Measurements from ENCODE around the gene EI24. TPM values are rescaled to one million over a fixed set of nuclear protein-coding genes. Genes with fewer than 3 reads are reported as not detected.
A peak's percentile ranks its signal among the peaks of the same experiment; 100 is the strongest.
"Not testable (repeated sequence)": the region's sequence is repeated elsewhere in the genome, so short reads cannot be mapped to it uniquely, and the experiment has no call there.

Gene EI24
- total and polyA plus RNA-seq, 5 donors from 2014 or later = 19.2 to 84.9 (median 74.2) TPM

- H3K4me1 Mint-ChIP-seq = peaks cover 0 to 5% (median 1%) of the 10 kb centered on the region in 4 donors
- H3K4me3 ChIP-seq (ENCODE audit: low read depth, low read length) = no peak overlapping the region
- ATAC-seq (ENCODE audit: low read depth in 2 of 2) = no peak
- no peaks in the 10 kb centered on the region for H3K36me3 ChIP-seq (ENCODE audit: control insufficient read depth, insufficient read depth, low read length)
- H3K27me3 ChIP-seq (ENCODE audit: control insufficient read depth, insufficient read depth, low read length) = no peaks in the 10 kb centered on the region
- DNase-seq = no peak
- no peaks in the 10 kb centered on the region for H3K36me3 Mint-ChIP-seq
- no peak overlapping the region for H3K27ac Mint-ChIP-seq
- H3K27ac ChIP-seq (ENCODE audit: insufficient read depth, low read length, poor library complexity, severe bottlenecking) = no peak overlapping the region
- H3K4me3 Mint-ChIP-seq = no peak overlapping the region
- no peaks in the 10 kb centered on the region for H3K4me1 ChIP-seq (ENCODE audit: control insufficient read depth, insufficient read depth, low read length, poor library complexity, severe bottlenecking)
- no peaks in the 10 kb centered on the region for H3K9me3 Mint-ChIP-seq
- H3K27me3 Mint-ChIP-seq = no peaks in the 10 kb centered on the region
- H3K9me3 ChIP-seq (ENCODE audit: control insufficient read depth in 2 of 2, low read length in 2 of 2) = no peaks in the 10 kb centered on the region
These were observed 4.9 kb upstream of the EI24 start for GRCh38 chr11:125564357-125564756.

GRCh38 chr11:125566235-125566634 lies 3.0 kb upstream of the EI24 start:
- ATAC-seq (ENCODE audit: low read depth in 2 of 2) (no peak), DNase-seq (no peak)
- H3K4me3 Mint-ChIP-seq = peak overlapping the region in 2 of 4 donors; percentile 80 to 81
- H3K36me3 ChIP-seq (ENCODE audit: control insufficient read depth, insufficient read depth, low read length) = no peaks in the 10 kb centered on the region
- H3K36me3 Mint-ChIP-seq = no peaks in the 10 kb centered on the region
- no peak overlapping the region for H3K4me3 ChIP-seq (ENCODE audit: low read depth, low read length)
- H3K4me1 ChIP-seq (ENCODE audit: control insufficient read depth, insufficient read depth, low read length, poor library complexity, severe bottlenecking) = peaks cover 16% of the 10 kb centered on the region
- H3K4me1 Mint-ChIP-seq = peaks cover 3 to 19% (median 14%) of the 10 kb centered on the region in 4 donors
- no peak overlapping the region for H3K27ac ChIP-seq (ENCODE audit: insufficient read depth, low read length, poor library complexity, severe bottlenecking)
- no peak overlapping the region for H3K27ac Mint-ChIP-seq
- H3K9me3 ChIP-seq (ENCODE audit: control insufficient read depth in 2 of 2, low read length in 2 of 2) = no peaks in the 10 kb centered on the region
- no peaks in the 10 kb centered on the region for H3K27me3 ChIP-seq (ENCODE audit: control insufficient read depth, insufficient read depth, low read length)
- no peaks in the 10 kb centered on the region for H3K9me3 Mint-ChIP-seq
- H3K27me3 Mint-ChIP-seq = no peaks in the 10 kb centered on the region

- H3K36me3 ChIP-seq (ENCODE audit: control insufficient read depth, insufficient read depth, low read length) = peaks cover 27% of the 10 kb centered on the region
- peak in 1 of 3 donors; percentile 58 for DNase-seq
- Mint-ChIP-seq H3K4me1 (peaks cover 14 to 41% (median 23%) of the 10 kb centered on the region in 4 donors), H3K36me3 (peaks cover 18% of the 10 kb centered on the region), H3K9me3 (no peaks in the 10 kb centered on the region), H3K27ac (peak overlapping the region; percentile 93 to 95 (median 94)), H3K4me3 (peak overlapping the region; percentile 90 to 94 (median 92)), H3K27me3 (no peaks in the 10 kb centered on the region)
- peaks cover 18% of the 10 kb centered on the region for H3K4me1 ChIP-seq (ENCODE audit: control insufficient read depth, insufficient read depth, low read length, poor library complexity, severe bottlenecking)
- peak overlapping the region; percentile 87 for H3K4me3 ChIP-seq (ENCODE audit: low read depth, low read length)
- no peaks in the 10 kb centered on the region for H3K9me3 ChIP-seq (ENCODE audit: control insufficient read depth in 2 of 2, low read length in 2 of 2)
- no peaks in the 10 kb centered on the region for H3K27me3 ChIP-seq (ENCODE audit: control insufficient read depth, insufficient read depth, low read length)
- peak overlapping the region; percentile 76 for H3K27ac ChIP-seq (ENCODE audit: insufficient read depth, low read length, poor library complexity, severe bottlenecking)
- no peak for ATAC-seq (ENCODE audit: low read depth in 2 of 2)
These were observed 791 bp downstream of the EI24 start for GRCh38 chr11:125569915-125570621.

GRCh38 chr11:125570952-125571351 lies 1.7 kb downstream of the EI24 start:
- H3K27ac Mint-ChIP-seq = peak overlapping the region; percentile 72 to 94 (median 84)

GRCh38 chr11:125572916-125573315 lies 3.6 kb downstream of the EI24 start:
- Mint-ChIP-seq H3K27me3 (no peaks in the 10 kb centered on the region), H3K27ac (no peak overlapping the region), H3K4me1 (peaks cover 17 to 44% (median 29%) of the 10 kb centered on the region in 4 donors), H3K9me3 (no peaks in the 10 kb centered on the region), H3K36me3 (peaks cover 35% of the 10 kb centered on the region), H3K4me3 (no peak overlapping the region)
- H3K36me3 ChIP-seq (ENCODE audit: control insufficient read depth, insufficient read depth, low read length) = peaks cover 56% of the 10 kb centered on the region
- no peak overlapping the region for H3K27ac ChIP-seq (ENCODE audit: insufficient read depth, low read length, poor library complexity, severe bottlenecking)
- peaks cover 18% of the 10 kb centered on the region for H3K4me1 ChIP-seq (ENCODE audit: control insufficient read depth, insufficient read depth, low read length, poor library complexity, severe bottlenecking)
- no peaks in the 10 kb centered on the region for H3K27me3 ChIP-seq (ENCODE audit: control insufficient read depth, insufficient read depth, low read length)
- no peak overlapping the region for H3K4me3 ChIP-seq (ENCODE audit: low read depth, low read length)
- ATAC-seq (ENCODE audit: low read depth in 2 of 2) (no peak), DNase-seq (no peak)
- no peaks in the 10 kb centered on the region for H3K9me3 ChIP-seq (ENCODE audit: control insufficient read depth in 2 of 2, low read length in 2 of 2)

More at GRCh38 chr11:125570952-125571351, 1.7 kb downstream of the EI24 start:
- no peak overlapping the region for H3K27ac ChIP-seq (ENCODE audit: insufficient read depth, low read length, poor library complexity, severe bottlenecking)
- no peak for ATAC-seq (ENCODE audit: low read depth in 2 of 2)
- DNase-seq = no peak
- peaks cover 18% of the 10 kb centered on the region for H3K4me1 ChIP-seq (ENCODE audit: control insufficient read depth, insufficient read depth, low read length, poor library complexity, severe bottlenecking)
- H3K4me3 ChIP-seq (ENCODE audit: low read depth, low read length) = peak overlapping the region; percentile 87
- H3K9me3 Mint-ChIP-seq = no peaks in the 10 kb centered on the region
- H3K9me3 ChIP-seq (ENCODE audit: control insufficient read depth in 2 of 2, low read length in 2 of 2) = no peaks in the 10 kb centered on the region
- H3K4me3 Mint-ChIP-seq = peak overlapping the region; percentile 90 to 94 (median 92)
- no peaks in the 10 kb centered on the region for H3K27me3 ChIP-seq (ENCODE audit: control insufficient read depth, insufficient read depth, low read length)
- H3K36me3 Mint-ChIP-seq = peaks cover 22% of the 10 kb centered on the region
- peaks cover 17 to 41% (median 25%) of the 10 kb centered on the region in 4 donors for H3K4me1 Mint-ChIP-seq
- peaks cover 36% of the 10 kb centered on the region for H3K36me3 ChIP-seq (ENCODE audit: control insufficient read depth, insufficient read depth, low read length)
- no peaks in the 10 kb centered on the region for H3K27me3 Mint-ChIP-seq

GRCh38 chr11:125577181-125577580 lies 7.9 kb downstream of the EI24 start:
- H3K9me3 ChIP-seq (ENCODE audit: control insufficient read depth in 2 of 2, low read length in 2 of 2); H3K27me3 ChIP-seq (ENCODE audit: control insufficient read depth, insufficient read depth, low read length); H3K4me3 Mint-ChIP-seq; H3K4me1 ChIP-seq (ENCODE audit: control insufficient read depth, insufficient read depth, low read length, poor library complexity, severe bottlenecking); H3K4me3 ChIP-seq (ENCODE audit: low read depth, low read length); H3K27ac Mint-ChIP-seq; H3K27ac ChIP-seq (ENCODE audit: insufficient read depth, low read length, poor library complexity, severe bottlenecking); ATAC-seq (ENCODE audit: low read depth in 2 of 2); H3K27me3 Mint-ChIP-seq; DNase-seq; H3K9me3 Mint-ChIP-seq: not testable (repeated sequence)
- Mint-ChIP-seq H3K36me3 (peaks cover 47% of the 10 kb centered on the region), H3K4me1 (peaks cover 11 to 16% (median 13%) of the 10 kb centered on the region in 4 donors)
- H3K36me3 ChIP-seq (ENCODE audit: control insufficient read depth, insufficient read depth, low read length) = peaks cover 93% of the 10 kb centered on the region

GRCh38 chr11:125578783-125579182 lies 9.5 kb downstream of the EI24 start:
- Histone ChIP-seq H3K27ac (ENCODE audit: insufficient read depth, low read length, poor library complexity, severe bottlenecking) (no peak overlapping the region), H3K4me1 (ENCODE audit: control insufficient read depth, insufficient read depth, low read length, poor library complexity, severe bottlenecking) (no peaks in the 10 kb centered on the region), H3K9me3 (ENCODE audit: control insufficient read depth in 2 of 2, low read length in 2 of 2) (no peaks in the 10 kb centered on the region), H3K36me3 (ENCODE audit: control insufficient read depth, insufficient read depth, low read length) (peaks cover 94% of the 10 kb centered on the region), H3K4me3 (ENCODE audit: low read depth, low read length) (no peak overlapping the region), H3K27me3 (ENCODE audit: control insufficient read depth, insufficient read depth, low read length) (no peaks in the 10 kb centered on the region)
- no peak overlapping the region for H3K27ac Mint-ChIP-seq
- H3K9me3 Mint-ChIP-seq = no peaks in the 10 kb centered on the region
- DNase-seq (no peak), ATAC-seq (ENCODE audit: low read depth in 2 of 2) (no peak)
- H3K36me3 Mint-ChIP-seq = peaks cover 53% of the 10 kb centered on the region
- no peaks in the 10 kb centered on the region for H3K27me3 Mint-ChIP-seq
- H3K4me3 Mint-ChIP-seq = no peak overlapping the region
- H3K4me1 Mint-ChIP-seq = peaks cover 7 to 14% (median 10%) of the 10 kb centered on the region in 4 donors

- peaks cover 3 to 11% (median 7%) of the 10 kb centered on the region in 4 donors for H3K4me1 Mint-ChIP-seq
- H3K27ac ChIP-seq (ENCODE audit: insufficient read depth, low read length, poor library complexity, severe bottlenecking) = no peak overlapping the region
- H3K9me3 Mint-ChIP-seq = no peaks in the 10 kb centered on the region
- peaks cover 56% of the 10 kb centered on the region for H3K36me3 Mint-ChIP-seq
- H3K4me3 Mint-ChIP-seq = no peak overlapping the region
- no peak overlapping the region for H3K27ac Mint-ChIP-seq
- no peaks in the 10 kb centered on the region for H3K4me1 ChIP-seq (ENCODE audit: control insufficient read depth, insufficient read depth, low read length, poor library complexity, severe bottlenecking)
- ATAC-seq (ENCODE audit: low read depth in 2 of 2) = no peak
- H3K27me3 Mint-ChIP-seq = no peaks in the 10 kb centered on the region
- no peak for DNase-seq
- peaks cover 89% of the 10 kb centered on the region for H3K36me3 ChIP-seq (ENCODE audit: control insufficient read depth, insufficient read depth, low read length)
- no peaks in the 10 kb centered on the region for H3K27me3 ChIP-seq (ENCODE audit: control insufficient read depth, insufficient read depth, low read length)
- H3K4me3 ChIP-seq (ENCODE audit: low read depth, low read length) = no peak overlapping the region
- H3K9me3 ChIP-seq (ENCODE audit: control insufficient read depth in 2 of 2, low read length in 2 of 2) = no peaks in the 10 kb centered on the region
These were observed 10.5 kb downstream of the EI24 start for GRCh38 chr11:125579811-125580210.
